CD8-positive, alpha-beta memory T cell (primary cell): Measurements from ENCODE around the gene PLEKHD1. TPM values are rescaled to one million over a fixed set of nuclear protein-coding genes. Genes with fewer than 3 reads are reported as not detected.
A peak's percentile ranks its signal among the peaks of the same experiment; 100 is the strongest.

Experiments
- CTCF ChIA-PET: fragments of 350-600 bp; sonication (Branson Sonifier 250); formaldehyde crosslinking; loops from one replicate; lab custom pipeline; 2021; ENCODE audit warnings: antibody characterized with exemption; lab: Charles Lee
- POLR2A ChIA-PET: fragments of 350-600 bp; sonication (Branson Sonifier 250); formaldehyde crosslinking; loops from one replicate; lab custom pipeline; 2021; ENCODE audit warnings: antibody characterized with exemption; lab: Charles Lee
- DNase-seq, 5 donors: peaks; one replicate each; pipeline versions ENCODE4 v3.0.0 to v3.0.0-alpha.2; 2020 to 2022; ENCODE audit warnings: mixed read lengths in 1 of 5
- H3K27ac ChIP-seq: one replicate; pipeline ENCODE4 v1.7.0; 2013; ENCODE audit warnings: low read depth, mild to moderate bottlenecking, low read length, moderate library complexity
- H3K27me3 ChIP-seq: 2 replicates; pipeline ENCODE4 v1.7.0; 2013; ENCODE audit warnings: low read length, mild to moderate bottlenecking; ENCODE audit not compliant: insufficient read depth, poor library complexity, severe bottlenecking
- H3K36me3 ChIP-seq: 2 replicates; pipeline ENCODE4 v1.7.0; 2013; ENCODE audit warnings: mild to moderate bottlenecking, low read length, moderate library complexity; ENCODE audit not compliant: insufficient read depth
- H3K4me1 ChIP-seq: 2 replicates; pipeline ENCODE4 v1.7.0; 2013; ENCODE audit warnings: mild to moderate bottlenecking, low read length, moderate library complexity; ENCODE audit not compliant: insufficient read depth
- H3K4me3 ChIP-seq: 2 replicates; pipeline ENCODE4 v1.7.0; 2013; ENCODE audit warnings: mild to moderate bottlenecking, low read length
- H3K9me3 ChIP-seq: 2 replicates; pipeline ENCODE4 v1.7.0; 2013; ENCODE audit warnings: mild to moderate bottlenecking, low read length
- H3K27ac Mint-ChIP-seq, 8 donors: one replicate each; pipeline ENCODE4 v1.8.0; 2020 to 2021; ENCODE audit warnings: mixed read lengths in 8 of 8, mild to moderate bottlenecking in 6 of 8, inconsistent platforms in 3 of 8, moderate library complexity in 3 of 8
- H3K27me3 Mint-ChIP-seq, 2 donors: one replicate each; pipeline ENCODE4 v1.8.0; 2020 to 2021; ENCODE audit warnings: mixed read lengths in 2 of 2, mild to moderate bottlenecking in 1 of 2, moderate library complexity in 1 of 2
- H3K36me3 Mint-ChIP-seq, 3 donors: one replicate each; pipeline ENCODE4 v1.8.0; 2020 to 2021; ENCODE audit warnings: mixed read lengths in 3 of 3, inconsistent platforms in 1 of 3, mild to moderate bottlenecking in 1 of 3
- H3K4me1 Mint-ChIP-seq, 3 donors: one replicate each; pipeline ENCODE4 v1.8.0; 2020 to 2021; ENCODE audit warnings: mixed read lengths in 3 of 3, inconsistent platforms in 1 of 3, mild to moderate bottlenecking in 1 of 3
- H3K4me3 Mint-ChIP-seq, 7 donors: one replicate each; pipeline ENCODE4 v1.8.0; 2020 to 2021; ENCODE audit warnings: mixed read lengths in 7 of 7, mild to moderate bottlenecking in 6 of 7, moderate library complexity in 4 of 7, inconsistent platforms in 2 of 7
- H3K9me3 Mint-ChIP-seq, 5 donors: one replicate each; pipeline ENCODE4 v1.8.0; 2020 to 2022; ENCODE audit warnings: mixed read lengths in 5 of 5, mild to moderate bottlenecking in 3 of 5, moderate library complexity in 2 of 5, inconsistent platforms in 1 of 5
- polyA plus RNA-seq: library from polyadenylated mRNA; unstranded; fragments of 300-500 nt; fragmentation: Illumina TruSeq; gene quantifications from one replicate; pipeline ENCODE4 v1.2.3, GENCODE V29; 2021
- total RNA-seq, 2 experiments: library from RNA; stranded (reverse); gene quantifications; one replicate each; pipeline ENCODE4 v1.2.3, GENCODE V29; 2021

Gene PLEKHD1
- total RNA-seq = under 1 TPM in 1 of 2 experiments, not detected in 1; 0.11 TPM
- 0.06 TPM for polyA plus RNA-seq

GRCh38 chr14:69484444-69485314 lies at the start of gene PLEKHD1:
Gene PLEKHD1, plus strand, starts transcription at chr14:69484728. Its CDS starts 238 bp downstream, at chr14:69484966.
- Histone ChIP-seq H3K4me1 (no peaks in the 10 kb centered on the region), H3K4me3 (no peak within 1 kb of the TSS), H3K9me3 (no peaks in the 10 kb centered on the region), H3K27ac (no peak within 1 kb of the TSS), H3K36me3 (no peaks in the 10 kb centered on the region), H3K27me3 (peaks cover 4% of the 10 kb centered on the region)
- Mint-ChIP-seq H3K4me1 (peaks cover 0 to 9% (median 1%) of the 10 kb centered on the region in 3 donors), H3K27ac (no peak within 1 kb of the TSS), H3K9me3 (no peaks in the 10 kb centered on the region), H3K27me3 (peaks cover 23 to 50% of the 10 kb centered on the region in 2 donors), H3K36me3 (no peaks in the 10 kb centered on the region), H3K4me3 (no peak within 1 kb of the TSS)
- no peak for DNase-seq
- ChIA-PET POLR2A (no interaction called here), CTCF (no interaction called here)

DNA sequence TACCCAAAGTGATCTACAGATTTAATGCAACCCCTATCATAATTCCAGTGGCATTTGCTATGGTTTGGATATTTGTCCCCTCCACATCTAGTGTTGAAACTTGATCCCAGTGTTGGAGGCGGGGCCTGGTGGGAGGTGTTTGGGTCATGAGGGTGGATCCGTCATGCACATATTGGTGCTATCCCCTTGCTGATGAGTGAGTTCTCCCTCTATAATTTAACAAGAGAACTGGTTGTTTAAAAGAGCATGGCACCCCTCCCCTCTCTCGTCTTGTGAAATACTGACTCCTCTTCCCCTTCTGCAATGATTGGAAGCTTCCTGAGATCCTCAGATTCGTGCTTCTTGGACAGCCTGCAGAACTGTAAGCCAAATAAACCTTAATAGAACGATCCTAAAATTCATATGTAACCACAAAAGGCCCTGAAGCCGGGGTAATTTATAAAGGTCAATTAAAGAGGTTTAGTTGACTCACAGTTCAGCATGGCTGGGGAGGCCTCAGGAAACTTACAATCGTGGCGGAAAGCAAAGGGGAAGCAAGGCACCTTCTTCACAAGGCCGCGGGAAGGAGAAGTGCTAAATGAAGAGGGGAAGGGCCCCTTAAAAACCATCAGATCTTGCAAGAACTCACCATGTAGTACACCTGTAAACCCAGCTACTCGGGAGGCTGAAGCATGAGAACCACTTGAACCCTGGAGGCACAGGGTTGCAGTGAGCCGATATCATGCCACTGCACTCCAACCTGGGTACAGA lies 44.8 kb upstream of the PLEKHD1 start:
- ChIA-PET CTCF (no interaction called here), POLR2A (no interaction called here)
- DNase-seq = no peak
- H3K4me1 Mint-ChIP-seq = peaks cover 8 to 15% (median 12%) of the 10 kb centered on the region in 3 donors
- no peaks in the 10 kb centered on the region for H3K9me3 ChIP-seq
- H3K9me3 Mint-ChIP-seq = no peaks in the 10 kb centered on the region
- H3K4me1 ChIP-seq = no peaks in the 10 kb centered on the region
- H3K27ac ChIP-seq = no peak overlapping the region
- peak overlapping the region in 1 of 8 donors; percentile 46 for H3K27ac Mint-ChIP-seq
- H3K4me3 Mint-ChIP-seq = no peak overlapping the region
- peaks cover 5 to 42% (median 14%) of the 10 kb centered on the region in 3 donors for H3K36me3 Mint-ChIP-seq
- H3K27me3 Mint-ChIP-seq = no peaks in the 10 kb centered on the region
- H3K27me3 ChIP-seq = no peaks in the 10 kb centered on the region
- peaks cover 14% of the 10 kb centered on the region for H3K36me3 ChIP-seq
- no peak overlapping the region for H3K4me3 ChIP-seq

- no peaks in the 10 kb centered on the region for H3K27me3 ChIP-seq
- DNase-seq = no peak
- no peak overlapping the region for H3K27ac ChIP-seq
- Mint-ChIP-seq H3K27ac (peak overlapping the region in 2 of 8 donors; percentile 17 to 54), H3K4me1 (peaks cover 0 to 8% (median 5%) of the 10 kb centered on the region in 3 donors), H3K4me3 (no peak overlapping the region), H3K9me3 (no peaks in the 10 kb centered on the region), H3K36me3 (peaks cover 0 to 53% (median 19%) of the 10 kb centered on the region in 3 donors), H3K27me3 (no peaks in the 10 kb centered on the region)
- no peaks in the 10 kb centered on the region for H3K9me3 ChIP-seq
- H3K4me1 ChIP-seq = no peaks in the 10 kb centered on the region
- ChIA-PET CTCF (no interaction called here), POLR2A (no interaction called here)
- H3K4me3 ChIP-seq = no peak overlapping the region
- peaks cover 14% of the 10 kb centered on the region for H3K36me3 ChIP-seq
Measured at GRCh38 chr14:69441948-69442347, 42.6 kb upstream of the PLEKHD1 start.

DNA sequence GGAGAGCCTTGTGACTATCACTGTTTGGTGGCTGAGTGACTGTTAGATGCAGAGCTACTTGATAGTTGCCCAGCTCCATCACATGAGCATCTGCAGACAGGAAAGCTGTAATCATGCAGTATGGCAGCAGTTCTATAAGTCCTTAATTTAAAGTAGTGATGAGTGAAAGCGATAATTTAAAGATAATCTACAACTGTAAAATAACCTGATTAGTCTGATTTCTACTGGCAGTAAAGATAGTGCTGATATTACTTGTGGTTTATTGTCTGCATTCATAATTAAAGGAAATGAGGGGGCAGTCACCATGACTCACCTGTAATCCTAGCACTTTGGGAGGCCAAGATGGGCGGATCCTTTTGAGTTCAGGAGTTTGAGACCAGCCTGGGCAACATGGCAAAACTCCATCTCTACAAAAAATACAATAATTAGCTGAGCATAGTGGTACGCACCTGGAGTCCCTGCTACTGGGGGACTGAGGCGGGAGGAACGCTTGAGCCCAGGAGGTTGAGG lies 41.2 kb upstream of the PLEKHD1 start:
- Mint-ChIP-seq H3K27ac (peak overlapping the region in 1 of 8 donors; percentile 29), H3K4me3 (no peak overlapping the region), H3K27me3 (no peaks in the 10 kb centered on the region), H3K9me3 (no peaks in the 10 kb centered on the region), H3K4me1 (peaks cover 0 to 8% (median 5%) of the 10 kb centered on the region in 3 donors), H3K36me3 (peaks cover 0 to 60% (median 21%) of the 10 kb centered on the region in 3 donors)
- Histone ChIP-seq H3K27me3 (no peaks in the 10 kb centered on the region), H3K27ac (no peak overlapping the region), H3K4me3 (no peak overlapping the region), H3K9me3 (no peaks in the 10 kb centered on the region), H3K36me3 (peaks cover 14% of the 10 kb centered on the region), H3K4me1 (no peaks in the 10 kb centered on the region)
- no peak for DNase-seq
- CTCF ChIA-PET = no interaction called here
- POLR2A ChIA-PET = no interaction called here

GRCh38 chr14:69449216-69449615 lies 35.3 kb upstream of the PLEKHD1 start:
- Mint-ChIP-seq H3K4me1 (peaks cover 0 to 4% (median 0%) of the 10 kb centered on the region in 3 donors), H3K36me3 (peaks cover 0 to 52% (median 18%) of the 10 kb centered on the region in 3 donors), H3K27ac (peak overlapping the region in 1 of 8 donors; percentile 70), H3K4me3 (no peak overlapping the region), H3K27me3 (no peaks in the 10 kb centered on the region), H3K9me3 (no peaks in the 10 kb centered on the region)
- Histone ChIP-seq H3K27ac (no peak overlapping the region), H3K9me3 (no peaks in the 10 kb centered on the region), H3K4me3 (no peak overlapping the region), H3K36me3 (peaks cover 5% of the 10 kb centered on the region), H3K4me1 (no peaks in the 10 kb centered on the region), H3K27me3 (no peaks in the 10 kb centered on the region)
- ChIA-PET CTCF (no interaction called here), POLR2A (no interaction called here)
- DNase-seq = no peak

- DNase-seq = no peak
- Mint-ChIP-seq H3K36me3 (peaks cover 0 to 58% (median 13%) of the 10 kb centered on the region in 3 donors), H3K27ac (peak overlapping the region in 2 of 8 donors; percentile 13 to 18), H3K9me3 (no peaks in the 10 kb centered on the region), H3K27me3 (no peaks in the 10 kb centered on the region), H3K4me3 (no peak overlapping the region), H3K4me1 (peaks cover 0 to 3% (median 0%) of the 10 kb centered on the region in 3 donors)
- Histone ChIP-seq H3K36me3 (peaks cover 15% of the 10 kb centered on the region), H3K4me3 (no peak overlapping the region), H3K4me1 (no peaks in the 10 kb centered on the region), H3K9me3 (no peaks in the 10 kb centered on the region), H3K27ac (no peak overlapping the region), H3K27me3 (no peaks in the 10 kb centered on the region)
- CTCF ChIA-PET = no interaction called here
- POLR2A ChIA-PET = no interaction called here
Measured at GRCh38 chr14:69451941-69452340, 32.6 kb upstream of the PLEKHD1 start.

DNA sequence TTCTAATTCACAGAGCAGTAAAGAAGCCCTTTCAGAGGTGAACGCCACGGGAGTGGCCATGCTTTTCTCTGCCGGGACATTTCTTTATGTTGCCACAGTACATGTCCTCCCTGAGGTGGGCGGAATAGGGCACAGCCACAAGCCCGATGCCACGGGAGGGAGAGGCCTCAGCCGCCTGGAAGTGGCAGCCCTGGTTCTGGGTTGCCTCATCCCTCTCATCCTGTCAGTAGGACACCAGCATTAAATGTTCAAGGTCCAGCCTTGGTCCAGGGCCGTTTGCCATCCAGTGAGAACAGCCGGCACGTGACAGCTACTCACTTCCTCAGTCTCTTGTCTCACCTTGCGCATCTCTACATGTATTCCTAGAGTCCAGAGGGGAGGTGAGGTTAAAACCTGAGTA lies 26.2 kb upstream of the PLEKHD1 start:
- Histone ChIP-seq H3K4me1 (no peaks in the 10 kb centered on the region), H3K9me3 (no peaks in the 10 kb centered on the region), H3K27ac (no peak overlapping the region), H3K27me3 (no peaks in the 10 kb centered on the region), H3K36me3 (peaks cover 19% of the 10 kb centered on the region), H3K4me3 (no peak overlapping the region)
- H3K36me3 Mint-ChIP-seq = peaks cover 7 to 80% (median 20%) of the 10 kb centered on the region in 3 donors
- H3K27ac Mint-ChIP-seq = peak overlapping the region in 1 of 8 donors; percentile 11
- ChIA-PET POLR2A (no interaction called here), CTCF (interaction anchor here (0.8 to 3.0 kb wide), 2 partner anchors 25 to 216 kb away, joined by 3 to 18 read pairs; no protein-coding TSS in a partner anchor)
- no peaks in the 10 kb centered on the region for H3K27me3 Mint-ChIP-seq
- H3K9me3 Mint-ChIP-seq = no peaks in the 10 kb centered on the region
- no peak overlapping the region for H3K4me3 Mint-ChIP-seq
- no peak for DNase-seq
- no peaks in the 10 kb centered on the region for H3K4me1 Mint-ChIP-seq
